ENCODE measurements around the gene SSBP2.
A peak's percentile ranks its signal among the peaks of the same experiment; 100 is the strongest.

SSBP2 gene

DNA sequence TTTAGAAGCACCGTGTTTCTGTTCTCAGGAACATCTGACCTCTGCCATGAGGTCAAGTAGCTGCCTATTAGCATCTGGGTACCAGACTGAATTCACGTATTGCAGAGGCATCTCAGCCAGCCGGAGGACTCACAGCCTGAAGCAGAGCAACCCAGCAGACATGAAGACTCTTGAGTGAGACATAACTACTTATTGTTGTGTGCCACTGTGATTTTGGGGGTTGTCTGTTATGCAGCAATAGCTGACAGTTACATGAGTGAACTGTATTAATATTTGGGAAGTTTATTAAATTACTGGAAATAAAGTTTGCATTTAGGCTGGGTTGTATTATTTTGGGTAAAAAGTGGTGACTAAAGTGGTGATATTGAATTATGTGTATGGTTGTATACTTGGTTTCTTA is 355.6 kb downstream of the SSBP2 start:
- DNase-seq: no peak

DNA sequence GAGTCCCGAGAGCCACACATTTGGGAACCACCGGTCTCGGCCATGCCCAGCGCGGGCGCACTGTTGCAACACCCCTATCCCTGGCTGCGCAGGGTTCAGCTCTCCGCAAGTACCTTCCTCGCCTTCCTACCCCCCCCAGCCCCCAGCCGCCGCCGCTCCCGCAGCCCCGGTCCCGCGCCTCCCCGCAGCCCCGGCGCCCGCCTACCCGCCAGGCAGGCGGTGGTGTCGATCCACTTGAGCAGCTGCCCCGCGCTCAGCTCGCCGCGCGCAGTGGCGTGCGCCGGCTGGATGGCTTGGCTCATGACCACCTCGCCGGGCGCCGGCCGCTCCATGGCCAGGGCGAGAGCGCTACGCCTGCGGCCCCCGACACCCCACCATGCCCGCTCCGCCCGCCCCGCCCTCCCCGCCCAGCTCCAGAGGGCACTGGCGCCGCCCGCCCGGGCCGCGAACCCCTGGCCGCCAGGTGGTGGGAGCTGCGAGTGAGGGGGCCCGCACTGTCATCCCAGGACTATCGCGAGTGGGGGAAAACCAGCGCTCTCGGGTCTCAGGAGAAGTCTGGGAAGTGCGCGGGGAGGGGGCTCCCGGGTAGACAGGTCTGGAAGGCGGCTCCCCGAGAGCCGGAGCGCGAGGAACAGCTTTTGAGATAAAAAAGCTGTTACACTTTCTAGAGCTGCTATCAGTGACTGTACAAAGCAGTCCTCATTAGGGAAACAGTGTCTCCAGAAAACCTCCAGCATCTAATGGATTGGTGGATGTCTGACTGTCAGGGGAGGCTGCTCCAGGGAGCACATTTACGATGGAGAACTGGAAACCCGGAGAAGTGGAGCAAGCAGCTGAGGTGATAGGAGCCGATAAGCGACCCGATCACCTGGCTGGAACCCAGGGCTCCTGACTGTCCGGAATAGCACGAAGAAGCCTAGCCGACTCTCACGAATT is 356.8 kb downstream of the SSBP2 start, which contains the start of gene ACOT12:
TSS of gene ACOT12 (minus strand) at position 352 of the 936 bp plus-strand sequence. CDS start at position 332, 20 bp downstream.
- DNase-seq: peak in 6 of 51 donors; percentile 5 to 18 (median 7)

DNA sequence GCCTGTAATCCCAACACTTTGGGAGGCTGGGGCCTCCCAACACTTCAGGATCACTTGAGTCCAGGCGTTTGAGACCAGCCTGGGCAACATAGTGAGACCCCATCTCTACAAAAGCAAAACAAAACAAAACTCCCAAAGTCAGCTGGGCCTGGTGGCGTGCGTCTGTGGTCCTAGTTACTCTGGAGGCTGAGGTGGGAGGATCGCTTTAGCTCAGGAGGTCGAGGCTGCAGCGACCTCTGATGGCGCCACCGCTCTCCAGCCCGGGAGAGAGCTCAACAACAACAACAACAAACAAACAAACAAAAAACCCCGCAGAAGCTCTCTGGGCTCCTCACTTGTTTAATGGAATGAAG is 357.5 kb downstream of the SSBP2 start:
- DNase-seq: no peak

DNA sequence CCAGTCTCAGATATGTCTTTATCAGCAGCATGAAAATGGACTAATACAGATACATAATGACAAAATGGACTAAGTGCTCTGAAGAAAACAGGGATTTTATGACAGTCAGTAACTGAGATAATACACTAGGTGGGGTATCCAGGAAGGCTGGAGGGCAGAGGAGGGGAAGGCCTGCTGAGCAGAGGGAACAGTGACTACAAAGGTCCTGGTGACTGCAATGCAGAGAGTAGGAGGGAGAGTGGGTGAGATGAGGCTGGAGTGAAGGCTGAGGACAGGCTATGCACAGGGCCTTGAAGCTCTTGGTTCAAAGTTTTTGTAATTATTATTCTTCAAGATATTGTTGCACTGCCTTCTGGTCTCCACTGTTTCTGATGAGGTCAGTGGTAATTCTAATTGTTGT is 361.9 kb downstream of the SSBP2 start:
- no peak for DNase-seq

DNA sequence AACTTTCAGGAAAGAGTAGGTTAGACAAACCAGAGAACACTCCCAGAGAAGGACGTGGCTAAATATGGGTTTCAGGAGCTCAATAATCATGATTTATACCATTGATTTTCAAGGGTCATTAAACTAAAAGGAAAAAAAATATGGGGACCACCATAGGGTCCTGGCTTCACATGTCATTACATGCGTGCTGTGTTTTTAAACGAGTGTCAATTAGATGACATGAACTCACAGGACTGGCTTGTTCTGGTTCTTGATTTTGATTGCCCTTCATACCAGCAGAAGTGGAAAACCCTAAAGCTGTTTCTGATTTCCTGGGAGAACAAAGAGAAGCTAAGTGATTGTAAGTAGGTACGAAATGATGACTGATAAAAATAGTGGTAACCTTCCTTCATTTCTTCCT is 362.7 kb downstream of the SSBP2 start:
- no peak for DNase-seq

DNA sequence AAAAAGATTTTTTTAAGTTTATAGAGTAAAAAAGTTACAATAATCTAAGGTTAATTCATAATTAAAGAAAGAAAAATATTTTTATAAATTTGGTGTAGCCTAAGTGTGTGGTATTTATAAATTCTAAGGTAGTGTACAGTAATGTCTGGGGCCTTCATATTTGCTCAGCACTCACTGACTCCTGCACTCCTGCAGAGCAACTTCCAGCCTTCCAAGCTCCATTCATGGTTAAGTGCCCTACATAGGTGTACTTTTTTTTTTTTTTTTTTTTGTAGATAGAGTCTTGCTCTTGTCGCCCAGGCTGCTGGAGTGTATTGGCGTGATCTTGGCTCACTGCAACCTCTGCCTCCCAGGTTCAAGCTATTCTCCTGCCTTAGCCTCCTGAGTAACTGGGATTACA is 367.0 kb downstream of the SSBP2 start:
- DNase-seq: no peak

DNA sequence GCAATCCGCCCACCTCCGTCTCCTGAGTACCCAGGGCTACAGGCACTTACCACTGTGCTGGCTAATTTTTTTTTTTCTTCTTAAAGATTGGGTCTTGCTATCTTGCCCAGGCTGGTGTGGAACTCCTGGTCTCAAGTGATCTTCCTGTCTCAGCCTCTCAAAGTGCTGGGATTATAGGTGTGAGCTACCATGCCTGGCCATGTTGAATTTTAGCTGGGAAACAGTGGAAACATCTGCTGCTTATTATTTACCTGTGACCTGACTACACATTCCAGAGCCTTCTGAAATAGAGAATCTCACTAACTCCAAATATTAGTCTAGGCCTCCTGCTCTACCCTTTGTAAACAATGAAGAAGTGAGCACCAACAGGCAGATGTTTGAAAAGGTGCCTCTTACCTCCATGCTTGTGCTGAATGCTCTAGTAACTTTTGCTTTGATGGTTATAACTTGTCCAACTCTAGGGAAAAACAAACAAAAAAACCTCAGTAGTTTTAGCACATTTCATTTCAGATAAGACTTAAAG is 379.5 kb downstream of the SSBP2 start:
- DNase-seq: no peak

DNA sequence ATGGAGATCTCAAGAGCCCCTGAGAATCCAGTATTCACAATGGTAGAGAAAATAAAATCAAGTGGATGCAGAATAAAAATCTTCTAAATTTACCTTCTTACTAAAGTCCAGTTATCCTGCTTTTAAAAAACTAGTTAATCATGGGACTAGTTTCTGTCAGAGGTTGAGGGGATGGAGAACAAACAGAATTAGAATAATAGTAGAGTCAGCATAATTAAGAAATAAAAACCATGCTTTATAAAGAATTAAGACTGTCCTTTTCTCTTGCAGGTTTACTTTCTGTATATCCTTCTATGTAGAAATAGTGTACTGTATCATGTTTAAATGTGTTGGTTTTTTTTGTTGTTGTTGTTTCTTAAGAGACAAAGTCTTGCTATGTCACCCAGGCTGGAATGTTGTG is 380.0 kb downstream of the SSBP2 start:
- DNase-seq: no peak

DNA sequence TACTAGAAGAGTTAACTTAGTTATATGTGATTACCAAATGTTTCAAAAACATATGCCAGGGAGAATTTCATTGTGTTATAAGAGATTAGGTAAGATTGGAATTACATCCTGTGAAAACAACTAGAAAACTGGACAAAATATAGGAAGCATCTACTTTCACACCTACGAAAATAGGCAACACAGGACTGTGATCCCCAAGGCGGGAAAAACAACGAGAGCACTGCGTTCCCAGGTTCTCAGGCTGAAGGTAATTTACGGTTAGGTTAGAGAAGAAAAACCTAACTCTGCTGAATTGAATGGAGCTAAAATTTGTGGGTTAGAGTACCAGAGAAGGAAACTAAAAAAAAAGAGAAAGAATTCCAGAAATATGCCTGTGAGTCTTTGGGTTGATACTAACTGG is 385.4 kb downstream of the SSBP2 start:
- no peak for DNase-seq

DNA sequence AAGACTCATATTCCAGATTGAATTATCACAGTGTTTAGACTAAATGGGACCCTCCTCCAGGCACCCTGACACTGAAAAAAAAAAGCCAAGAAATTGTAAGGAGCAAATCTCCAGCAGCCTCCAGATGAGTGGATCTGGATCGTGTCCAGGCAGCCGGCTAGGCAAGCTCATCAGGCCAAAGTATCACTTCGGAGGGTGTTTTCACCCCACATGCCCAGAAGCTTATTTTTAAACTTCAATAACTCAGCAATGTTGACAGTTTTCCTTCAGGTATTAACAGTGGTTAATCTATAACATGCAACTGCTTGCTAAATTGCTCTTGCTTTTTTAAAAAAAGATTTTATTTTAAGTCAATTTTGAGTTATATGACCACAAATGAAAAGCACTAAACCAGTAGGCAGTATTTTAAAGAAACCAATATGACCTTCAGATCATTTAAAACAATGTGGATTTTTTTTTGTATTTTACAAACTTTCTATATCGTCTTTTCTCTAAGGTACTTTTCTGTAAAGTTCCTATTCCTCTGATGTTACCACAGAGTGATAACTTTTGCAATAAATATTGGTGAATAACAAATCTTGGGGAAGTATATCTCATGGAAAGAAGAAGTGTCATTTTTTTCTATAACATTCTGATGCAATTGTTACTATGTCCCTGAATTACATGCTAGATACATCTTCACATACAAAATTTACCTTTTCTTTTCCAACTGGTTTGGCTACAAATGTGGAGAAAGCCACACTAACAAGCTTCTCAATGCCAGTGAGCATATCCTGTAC is 387.6 kb downstream of the SSBP2 start:
- DNase-seq: no peak
